GM18951 (cell line): Measurements from ENCODE around the gene TMEM131L.
A peak's percentile ranks its signal among the peaks of the same experiment; 100 is the strongest.

Experiments
- POLR2A ChIP-seq: IDR thresholded peaks from 4 replicates; pipeline ENCODE4 v1.6.1; 2011; ENCODE audit warnings: mild to moderate bottlenecking; ENCODE audit not compliant: insufficient read length, insufficient read depth; ENCODE audit errors: extremely low read depth
- in situ Hi-C: fragments of 300-500 bp; cut with MboI; formaldehyde crosslinking; loops from one replicate; pipeline ENCODE4 v1.12.0; 2022; ENCODE audit warnings: low sequenced_read_pairs, mixed read lengths, inconsistent platforms; ENCODE audit not compliant: unreplicated experiment

TMEM131L gene

GRCh38 chr4:153472122-153473037, 6.2 kb downstream of the TMEM131L start:
- TF ChIP-seq POLR2A, result no peak
- in situ Hi-C loops, result no loop called here

- in situ Hi-C loops, result no loop called here
- TF ChIP-seq POLR2A, result no peak
Observed at GRCh38 chr4:153474251-153474650, 8.1 kb downstream of the TMEM131L start.

- TF ChIP-seq POLR2A, result no peak
- in situ Hi-C loops, result no loop called here
Observed at GRCh38 chr4:153476829-153477574, 10.8 kb downstream of the TMEM131L start.

GRCh38 chr4:153479101-153479500, 12.9 kb downstream of the TMEM131L start:
- TF ChIP-seq POLR2A, result no peak
- in situ Hi-C loops, result no loop called here

GRCh38 chr4:153480704-153481103, 14.5 kb downstream of the TMEM131L start:
- peak; percentile 16 for TF ChIP-seq POLR2A
- in situ Hi-C loops, result no loop called here

- in situ Hi-C loops, result no loop called here
- TF ChIP-seq POLR2A, result no peak
Observed at GRCh38 chr4:153481478-153481877, 15.3 kb downstream of the TMEM131L start.

GRCh38 chr4:153483432-153484418, 17.6 kb downstream of the TMEM131L start:
- in situ Hi-C loops, result no loop called here
- TF ChIP-seq POLR2A, result no peak

GRCh38 chr4:153485359-153485758, 19.2 kb downstream of the TMEM131L start:
- in situ Hi-C loops, result no loop called here
- no peak for TF ChIP-seq POLR2A

- no peak for TF ChIP-seq POLR2A
- in situ Hi-C loops, result no loop called here
Observed at GRCh38 chr4:153485860-153486259, 19.7 kb downstream of the TMEM131L start.

- TF ChIP-seq POLR2A, result no peak
- in situ Hi-C loops, result no loop called here
Observed at GRCh38 chr4:153486281-153487151, 20.4 kb downstream of the TMEM131L start.

- in situ Hi-C loops, result no loop called here
- peak; percentile 48 for TF ChIP-seq POLR2A
Observed at GRCh38 chr4:153488006-153488891, 22.1 kb downstream of the TMEM131L start.

GRCh38 chr4:153489856-153490558, 23.8 kb downstream of the TMEM131L start:
- no peak for TF ChIP-seq POLR2A
- in situ Hi-C loops, result no loop called here
